ENCODE data around the gene PYGL.
"Not testable (repeated sequence)": the region's sequence is repeated elsewhere in the genome, so short reads cannot be mapped to it uniquely, and the experiment has no call there.

PYGL gene

DNA sequence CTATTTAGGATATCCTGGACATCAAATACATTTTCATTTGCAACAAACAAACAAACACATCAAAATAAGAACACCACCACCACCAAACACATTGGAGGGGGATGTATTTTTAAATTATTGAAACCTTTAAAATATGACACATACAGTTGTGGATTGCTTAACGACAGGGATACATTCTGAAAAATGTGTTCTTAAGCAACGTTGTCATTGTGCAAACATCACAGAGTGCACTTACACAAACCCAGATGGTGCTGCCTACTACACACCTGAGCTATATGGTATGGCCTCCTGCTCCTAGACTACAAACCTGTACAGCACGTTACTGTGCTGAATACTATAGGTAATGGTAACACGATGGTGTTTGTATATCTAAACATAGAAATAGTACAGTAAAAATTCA, 19.4 kb downstream of the PYGL start:
- no peak for DNase-seq

DNA sequence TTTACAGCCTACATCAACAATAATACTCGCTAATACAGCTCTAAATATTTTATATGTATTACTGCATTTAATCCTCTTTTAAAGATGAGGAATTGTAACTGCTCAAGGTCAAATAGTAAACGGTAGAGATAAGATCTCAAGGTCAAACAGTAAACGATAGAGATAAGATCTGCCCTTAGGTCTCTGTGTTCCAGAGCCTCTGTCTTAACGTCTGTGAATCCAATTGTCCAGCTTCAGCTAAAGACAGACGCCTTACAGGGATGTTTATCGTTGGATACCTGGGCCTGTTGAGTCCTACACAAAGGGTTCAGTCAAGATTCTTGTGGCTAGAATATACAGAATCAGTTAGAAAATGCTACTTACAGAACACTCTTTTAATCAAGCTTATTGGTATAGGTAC, 20.0 kb downstream of the PYGL start:
- no peak for DNase-seq

DNA sequence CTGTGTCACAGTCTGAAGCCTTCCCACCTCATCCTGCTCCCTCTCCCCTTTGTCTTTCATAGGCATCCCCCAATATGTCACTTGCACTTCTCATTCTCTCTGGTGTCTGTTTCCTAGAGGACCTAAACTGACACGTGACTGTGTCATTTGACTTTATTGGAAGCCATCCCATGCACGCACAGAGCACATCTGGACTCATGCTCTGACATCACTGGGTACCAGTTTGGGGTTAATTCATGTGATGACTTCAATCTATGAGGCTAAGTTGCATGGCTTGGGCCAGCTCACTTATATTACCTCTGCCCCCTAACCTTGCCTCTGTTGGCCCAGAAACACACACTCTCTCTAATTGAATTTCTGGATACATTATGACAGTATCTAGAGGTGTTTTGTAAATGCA, 21.5 kb downstream of the PYGL start:
- DNase-seq: no peak

DNA sequence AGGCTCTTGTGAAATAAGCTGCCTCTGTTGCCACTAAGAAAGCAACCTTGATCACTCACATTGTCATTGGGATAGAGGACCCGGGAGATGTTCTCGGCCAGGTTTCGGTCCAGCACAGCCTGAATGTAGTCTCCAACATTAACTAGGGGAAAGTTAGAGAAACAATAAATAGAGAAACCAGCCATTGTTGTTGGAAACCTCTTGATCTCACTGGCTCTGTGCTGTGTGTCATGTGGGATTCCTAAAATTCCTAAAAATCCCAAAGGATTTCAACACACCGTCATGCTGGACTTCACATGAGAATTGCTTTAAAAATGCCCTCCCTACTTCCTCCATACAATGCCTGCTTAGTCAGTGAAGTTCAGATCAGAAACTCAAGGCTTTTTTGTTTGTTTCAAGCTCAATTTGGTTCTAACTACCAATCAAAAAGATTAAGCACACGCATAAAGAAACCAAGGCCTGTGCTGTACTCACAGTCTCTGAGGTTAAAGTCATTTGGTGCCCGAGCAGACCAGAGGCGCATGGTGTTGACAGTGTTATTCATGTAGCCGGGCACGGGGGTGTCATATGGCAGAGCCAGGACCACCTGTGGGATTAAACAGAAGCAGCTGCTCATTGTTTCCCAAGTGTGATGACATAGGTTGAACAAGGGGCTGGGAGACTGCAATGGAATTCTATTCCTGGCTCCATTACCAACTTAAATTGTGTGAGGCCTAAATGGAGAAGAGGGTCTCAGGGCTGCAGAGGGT, 23.6 kb downstream of the PYGL start:
- DNase-seq: no peak

DNA sequence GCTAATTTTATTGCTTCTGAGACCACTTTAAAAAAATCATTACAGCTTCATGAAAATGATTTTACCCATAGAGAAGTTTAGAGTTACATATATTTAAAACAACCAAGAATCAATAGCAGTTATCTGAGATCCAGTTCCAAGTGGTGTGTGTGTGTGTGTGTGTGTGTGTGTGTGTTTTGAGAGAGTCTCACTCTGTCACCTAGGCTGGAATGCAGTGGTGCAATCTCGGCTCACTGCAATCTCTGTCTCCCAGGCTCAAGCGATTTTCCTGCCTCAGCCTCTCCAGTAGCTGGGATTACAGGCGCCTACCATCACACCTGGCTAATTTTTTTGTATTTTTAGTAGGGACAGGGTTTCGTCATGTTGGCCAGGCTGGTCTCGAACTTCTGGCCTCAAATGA, 24.8 kb downstream of the PYGL start:
- not testable (repeated sequence) for DNase-seq

DNA sequence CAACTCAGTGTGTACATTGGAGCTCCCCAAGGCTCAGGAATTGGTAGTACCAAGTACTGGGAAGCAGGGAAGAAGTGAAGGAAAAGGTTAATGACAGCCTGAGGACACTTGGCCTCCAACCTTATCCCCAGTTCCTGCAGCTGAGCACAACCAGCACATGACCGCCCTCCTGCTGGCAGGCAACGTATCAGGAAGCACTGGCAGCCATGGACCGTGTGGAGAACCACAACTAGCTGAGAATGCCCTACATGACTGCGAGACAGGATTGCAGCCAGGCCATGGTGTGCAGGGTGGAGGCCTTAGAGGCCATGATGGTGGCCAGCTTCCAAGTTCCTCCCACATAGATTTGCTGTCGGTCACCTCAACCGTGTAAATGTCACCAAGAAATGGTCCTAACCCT, 26.8 kb downstream of the PYGL start:
- no peak for DNase-seq

DNA sequence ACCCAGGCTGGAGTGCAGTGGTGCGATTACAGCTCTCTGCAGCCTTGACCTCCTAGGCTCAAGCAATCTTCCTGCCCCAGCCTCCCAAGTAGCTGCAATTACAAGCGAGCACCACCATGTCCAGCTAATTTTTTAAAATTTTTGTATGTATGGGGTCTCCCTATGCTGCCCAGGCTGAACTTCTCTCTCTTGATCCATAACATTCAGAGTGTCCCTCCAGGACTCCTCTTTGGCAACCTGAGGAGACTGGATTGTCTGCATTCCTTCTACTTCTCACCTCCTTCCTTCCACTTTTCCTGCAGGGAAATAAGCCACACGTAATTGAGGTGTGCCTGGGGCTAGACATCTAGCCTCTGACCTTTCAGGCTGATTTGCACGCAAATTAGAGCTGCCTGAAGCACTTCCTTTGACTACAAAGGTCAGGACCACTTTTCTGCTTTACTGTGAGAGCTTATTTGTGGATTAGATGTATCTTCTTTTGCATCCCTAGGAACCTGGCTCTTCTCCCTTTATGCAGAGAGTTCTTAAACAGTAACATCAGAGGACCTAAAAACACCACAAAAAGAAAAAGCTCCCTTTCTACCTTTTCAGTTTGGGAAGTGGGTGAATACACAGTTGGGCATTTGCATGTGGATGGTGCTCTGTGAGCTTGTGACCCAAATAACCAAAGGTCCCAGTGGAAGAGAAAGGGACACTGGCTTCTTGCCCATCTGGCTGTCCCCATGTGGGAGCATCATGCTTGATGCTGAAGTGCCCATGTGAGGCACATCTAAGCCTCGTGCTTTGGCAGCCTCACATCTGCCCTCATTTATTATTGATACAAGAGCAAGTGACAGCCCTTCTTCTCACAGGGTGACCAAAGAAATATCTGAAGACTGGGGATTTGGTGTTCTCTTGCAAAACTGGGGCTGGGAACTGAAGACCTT, 33.5 kb downstream of the PYGL start:
- DNase-seq: no peak

DNA sequence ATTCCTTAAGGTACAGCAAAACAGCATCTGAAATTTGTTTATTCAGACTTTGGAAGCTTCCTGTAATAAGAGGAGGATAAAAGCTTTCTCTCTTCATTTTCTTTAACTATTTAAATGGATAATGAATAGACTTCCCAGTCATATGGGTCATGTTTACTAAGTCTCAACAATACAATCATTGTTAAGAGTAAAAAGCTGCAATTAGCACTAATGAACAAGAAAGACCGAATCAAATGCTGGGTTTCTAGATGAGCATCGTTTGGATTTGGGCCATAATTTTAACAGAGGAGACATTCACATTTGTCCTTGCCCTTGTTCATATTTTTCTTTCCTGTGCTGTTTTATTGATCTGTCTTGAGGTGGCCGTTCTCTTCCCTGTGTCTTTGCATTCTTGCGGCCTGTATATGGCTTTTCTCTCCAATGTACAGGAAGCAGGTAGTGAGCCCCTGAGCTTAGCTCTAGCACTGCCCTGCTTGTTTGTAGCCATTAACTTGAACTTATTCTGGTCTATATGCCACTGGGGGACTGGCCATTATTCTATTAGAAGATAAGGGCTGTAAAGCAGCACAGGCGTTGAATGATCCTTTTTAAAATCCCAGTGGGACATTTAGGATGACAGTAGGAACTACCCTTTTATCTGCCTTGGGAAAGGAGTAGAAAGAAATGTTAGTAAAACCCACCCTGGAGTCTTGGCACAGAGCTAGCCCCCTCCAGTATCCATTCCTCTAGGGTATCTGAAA, 37.8 kb downstream of the PYGL start:
- DNase-seq: no peak

DNA sequence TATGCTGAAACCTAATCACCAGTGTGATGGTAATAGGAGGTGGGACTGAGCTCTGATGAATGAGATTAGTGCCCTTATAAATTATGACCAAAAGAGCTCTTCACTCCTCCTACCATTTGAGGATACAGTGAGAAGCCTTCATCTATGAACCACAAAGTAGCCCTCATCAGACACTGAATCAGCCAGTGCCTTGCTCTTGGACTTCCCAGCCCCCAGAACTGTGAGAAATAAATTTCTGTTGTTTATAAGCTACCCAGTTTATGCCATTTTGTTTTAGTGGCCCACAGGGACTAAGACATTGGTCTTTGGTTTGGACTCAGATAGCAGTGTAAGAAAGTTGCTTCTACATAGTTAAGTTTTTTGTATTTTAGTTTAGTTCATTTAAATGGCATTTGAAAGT, 39.6 kb downstream of the PYGL start:
- no peak for DNase-seq

DNA sequence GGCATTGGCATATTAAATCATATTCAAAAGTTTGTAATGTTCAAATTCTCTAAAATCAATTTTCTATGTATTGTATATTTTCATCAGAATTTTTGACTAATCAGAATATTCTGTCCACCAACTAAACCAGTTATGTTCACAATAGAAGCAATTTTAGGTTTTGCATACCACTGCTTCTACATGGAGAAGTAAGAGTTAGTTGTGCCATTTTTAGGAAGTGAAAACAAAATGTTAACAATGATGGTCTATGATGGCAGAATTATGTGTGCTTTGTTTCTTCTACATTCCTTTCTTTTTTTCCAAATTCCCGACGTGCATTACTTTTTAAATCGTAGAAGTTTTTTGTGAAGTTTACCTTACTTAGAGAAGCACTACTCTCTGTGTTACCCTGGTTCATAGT, 42.9 kb downstream of the PYGL start:
- no peak for DNase-seq

DNA sequence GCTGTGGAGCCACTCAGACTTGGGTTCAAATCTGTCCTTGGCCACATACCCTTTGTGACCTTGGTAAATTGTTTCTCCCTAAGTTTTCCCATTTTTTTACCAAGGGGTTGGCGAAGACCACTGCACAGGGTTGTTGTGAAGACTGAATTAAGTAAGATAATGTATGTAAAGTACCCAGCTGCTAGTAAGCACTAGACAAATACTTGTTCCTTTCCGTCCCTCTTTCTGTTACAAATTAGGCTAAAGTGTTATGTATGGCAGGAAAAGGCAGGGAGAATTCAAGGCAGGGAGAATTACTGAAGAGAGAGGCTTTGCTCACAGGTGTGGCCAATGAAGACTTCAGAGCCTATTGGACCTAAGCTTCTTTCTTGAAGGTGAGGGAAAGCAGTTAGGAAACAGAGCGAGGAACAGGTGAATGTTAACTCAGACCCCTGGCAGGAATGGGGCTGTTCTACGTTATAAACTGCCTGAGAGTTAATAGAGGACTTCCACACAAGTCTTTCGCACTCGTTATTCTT, 46.6 kb downstream of the PYGL start:
- no peak for DNase-seq

DNA sequence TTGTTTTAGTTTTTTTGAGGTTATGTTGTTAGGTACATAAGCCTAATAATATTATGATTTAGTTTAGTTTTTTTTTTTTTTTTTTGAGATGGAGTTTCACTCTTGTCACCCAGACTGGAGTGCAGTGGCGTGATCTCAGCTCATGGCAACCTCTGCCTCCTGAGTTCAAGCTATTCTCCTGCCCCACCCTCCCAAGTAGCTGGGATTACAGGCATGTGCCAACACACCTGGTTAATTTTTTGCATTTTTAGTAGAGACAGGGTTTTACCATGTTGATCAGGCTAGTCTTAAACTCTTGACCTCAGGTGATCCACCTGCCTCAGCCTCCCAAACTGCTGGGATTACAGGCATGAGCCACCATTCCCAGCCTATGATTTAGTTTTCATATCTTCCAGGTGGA, 47.3 kb downstream of the PYGL start:
- DNase-seq: not testable (repeated sequence)

DNA sequence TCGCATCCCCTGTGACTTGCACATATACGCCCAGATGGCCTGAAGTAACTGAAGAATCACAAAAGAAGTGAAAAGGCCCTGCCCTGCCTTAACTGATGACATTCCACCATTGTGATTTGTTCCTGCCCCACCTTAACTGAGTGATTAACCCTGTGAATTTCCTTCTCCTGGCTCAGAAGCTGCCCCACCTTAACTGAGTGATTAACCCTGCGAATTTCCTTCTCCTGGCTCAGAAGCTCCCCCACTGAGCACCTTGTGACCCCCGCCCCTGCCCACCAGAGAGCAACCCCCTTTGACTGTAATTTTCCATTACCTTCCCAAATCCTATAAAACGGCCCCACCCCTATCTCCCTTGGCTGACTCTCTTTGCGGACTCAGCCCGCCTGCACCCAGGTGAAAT, 47.9 kb downstream of the PYGL start:
- DNase-seq: not testable (repeated sequence)

DNA sequence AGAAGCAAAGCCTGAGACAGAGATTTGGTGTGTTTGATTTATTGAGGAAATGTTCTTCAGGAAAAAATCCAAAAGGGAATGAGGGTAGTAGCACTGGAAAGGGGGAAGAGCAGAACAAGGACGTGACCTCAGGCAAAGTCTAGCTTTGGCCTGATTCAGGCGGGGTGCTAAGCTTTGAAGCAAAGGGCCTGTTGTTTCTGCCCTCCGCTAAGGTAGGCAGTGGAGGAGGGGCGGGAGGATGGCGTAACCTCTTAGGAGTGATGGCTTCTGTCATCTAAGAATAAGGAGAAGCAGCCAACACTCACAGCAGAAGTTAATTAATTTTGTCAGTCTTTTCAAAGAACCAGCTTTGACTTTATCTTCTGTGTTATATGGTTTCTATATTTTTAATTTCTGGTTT, 52.0 kb downstream of the PYGL start:
- DNase-seq: no peak

DNA sequence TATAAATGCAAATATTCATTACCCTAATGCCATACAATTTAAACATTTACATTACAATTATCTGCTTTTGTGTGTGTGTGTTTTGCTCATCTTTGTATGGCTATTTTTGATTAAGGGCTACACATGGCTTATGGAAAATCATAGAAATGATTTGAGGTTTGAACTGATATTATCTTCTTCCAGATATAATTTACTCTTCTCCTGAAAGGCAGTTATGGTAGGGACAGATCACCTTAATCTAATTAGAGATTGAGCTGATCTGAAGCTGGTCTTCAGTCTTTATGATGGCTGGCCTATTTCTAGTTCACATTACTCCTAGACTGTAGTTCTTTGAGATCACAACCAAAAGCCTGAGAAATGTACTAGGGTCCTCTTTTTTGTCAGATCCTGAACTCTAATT, 56.8 kb downstream of the PYGL start:
- no peak for DNase-seq

DNA sequence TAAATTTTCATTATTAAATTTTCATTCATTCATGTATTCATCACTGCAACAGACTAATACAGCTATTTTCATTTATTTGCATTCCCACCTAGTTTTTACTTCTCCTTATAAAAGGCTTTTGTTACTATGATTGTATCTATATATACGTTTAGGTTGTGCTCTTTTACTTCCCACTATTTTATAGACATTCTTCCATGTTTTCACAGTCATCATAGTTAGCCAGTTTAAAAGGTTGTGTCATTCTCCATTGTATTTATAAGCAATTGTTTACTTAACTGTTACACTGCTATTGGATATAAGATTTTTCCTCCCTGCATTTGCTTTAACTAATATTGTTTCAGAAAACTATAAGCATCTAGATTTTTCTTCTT, 60.5 kb downstream of the PYGL start:
- no peak for DNase-seq

DNA sequence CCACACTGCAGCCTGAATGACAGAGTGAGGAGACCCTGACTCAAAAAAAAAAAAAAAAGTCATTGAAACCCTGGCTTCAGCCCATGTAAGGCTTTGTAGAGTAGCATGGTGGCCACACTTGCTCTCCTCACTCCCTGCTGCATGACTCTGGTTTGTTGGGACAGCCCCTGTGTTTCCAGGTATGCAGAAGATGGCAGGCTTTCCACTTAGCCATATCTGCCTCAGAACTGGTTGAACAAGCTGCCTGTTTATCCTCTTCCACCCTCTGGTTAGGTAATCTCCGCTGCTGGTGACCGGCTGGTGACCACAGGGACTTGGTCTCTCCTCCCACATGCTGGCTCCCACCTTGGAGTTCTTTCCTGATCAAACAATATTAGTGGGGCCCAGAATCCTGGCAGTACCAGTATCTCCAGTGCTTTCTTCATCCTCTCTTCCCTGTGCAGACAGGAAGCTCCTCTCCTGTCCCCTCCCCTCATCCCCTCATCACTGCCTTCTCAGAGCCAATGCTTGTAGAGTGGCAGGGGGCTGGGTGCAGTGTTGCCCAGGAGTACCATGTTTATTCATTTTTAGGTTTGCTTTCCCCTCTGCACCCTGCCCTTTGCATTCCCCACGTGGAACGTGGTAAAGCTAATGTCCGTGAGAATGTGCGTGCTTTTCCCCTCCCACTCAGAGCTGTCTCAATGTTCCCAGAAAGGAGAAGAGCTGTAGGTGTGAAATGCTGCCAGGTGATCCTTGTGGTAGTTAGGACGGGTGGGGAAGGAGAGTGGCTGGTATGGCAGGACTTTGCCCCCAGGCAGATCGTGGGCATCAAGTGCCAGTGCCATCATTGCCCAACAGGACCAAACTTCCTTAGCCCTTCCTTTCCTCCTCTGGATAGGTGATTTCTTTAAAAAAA, 61.1 kb downstream of the PYGL start:
- no peak for DNase-seq

DNA sequence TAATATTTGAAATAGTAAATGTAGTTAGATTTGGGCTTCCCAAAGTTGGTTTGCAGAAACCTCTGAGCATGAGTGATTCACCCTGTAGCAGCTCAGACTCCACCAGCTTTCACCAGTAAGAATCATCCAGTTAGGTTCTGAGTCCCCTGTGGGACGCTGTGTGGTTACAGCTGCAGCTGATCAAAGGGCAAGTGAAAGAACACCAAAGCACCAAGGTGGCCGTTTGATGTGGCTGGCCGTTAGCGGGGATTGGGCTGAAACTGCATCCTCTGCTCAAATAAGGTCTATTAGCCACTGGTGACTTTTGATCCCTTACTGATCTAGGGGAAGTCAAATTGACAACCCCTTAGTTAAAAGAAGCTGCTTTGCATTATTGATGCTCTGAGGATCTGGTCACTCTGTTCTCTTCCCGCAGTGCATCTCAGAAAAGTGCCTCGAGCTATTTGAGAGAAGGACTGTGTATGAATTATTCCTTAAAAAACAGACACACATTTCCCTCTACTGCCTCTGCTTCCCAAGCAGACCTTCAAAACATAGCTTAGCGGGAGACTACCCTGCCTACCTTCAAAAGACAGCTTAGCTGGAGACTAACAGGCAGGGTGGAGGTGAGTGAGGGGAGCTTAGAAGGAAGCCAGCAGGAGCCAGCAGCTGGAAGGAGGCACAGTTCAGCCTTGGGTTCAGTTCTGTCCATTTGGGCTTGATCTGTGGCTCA, 68.8 kb downstream of the PYGL start:
- DNase-seq: no peak

DNA sequence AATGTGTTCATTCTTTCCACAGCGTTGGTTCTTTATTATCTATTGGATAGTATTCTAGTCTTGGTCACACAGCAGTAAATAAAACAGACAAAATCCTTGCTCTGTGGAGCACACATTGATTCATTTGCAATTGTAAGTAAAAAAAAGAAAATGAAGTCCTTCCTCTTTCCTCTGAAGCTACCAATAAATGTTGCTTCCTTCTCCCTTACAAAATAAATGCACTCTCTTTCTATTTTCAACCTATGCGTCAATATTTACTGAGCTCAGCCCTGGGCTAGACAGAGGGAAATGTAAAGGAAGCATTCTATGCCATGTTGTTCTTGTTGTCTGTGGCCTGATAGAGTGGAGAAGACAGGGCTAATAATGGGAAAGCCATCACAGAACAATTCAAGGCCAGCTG, 69.5 kb downstream of the PYGL start:
- DNase-seq: no peak

DNA sequence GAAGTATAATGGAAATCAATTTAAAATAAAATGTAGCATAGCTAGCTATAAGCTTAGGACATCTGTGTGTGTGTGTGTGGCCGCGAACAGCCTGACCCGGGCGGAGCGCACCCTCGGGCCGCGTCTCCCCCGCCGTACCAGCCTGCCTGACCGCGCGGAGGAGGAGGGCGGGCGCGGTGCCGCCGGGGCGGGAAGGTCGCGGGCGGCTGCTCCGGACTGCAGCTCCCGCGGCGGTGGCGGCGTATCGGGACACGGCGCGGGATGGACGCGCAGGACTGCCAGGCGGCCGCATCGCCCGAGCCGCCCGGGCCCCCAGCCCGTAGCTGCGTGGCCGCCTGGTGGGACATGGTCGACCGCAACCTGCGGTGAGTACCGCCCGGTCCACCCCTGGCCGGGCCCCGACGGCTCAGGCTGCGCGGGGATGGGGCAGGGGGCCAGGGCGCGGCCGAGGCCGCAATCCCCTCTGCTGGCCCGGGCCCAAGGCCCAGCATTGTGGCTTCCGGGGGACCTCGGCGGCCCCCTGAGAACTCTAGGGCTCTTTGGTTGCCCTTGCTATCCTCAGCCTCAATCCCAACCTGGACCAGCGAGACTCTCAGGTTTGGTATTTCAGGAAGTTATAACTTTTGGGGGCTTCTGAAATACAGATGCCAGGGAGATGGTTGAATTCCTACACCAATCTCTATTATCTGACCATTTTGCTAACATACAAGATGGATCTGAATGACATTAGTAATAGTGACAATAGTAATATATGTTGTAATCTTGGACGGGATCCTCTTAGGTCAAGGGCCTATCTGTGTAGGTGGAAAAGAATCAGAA, 72.2 kb downstream of the PYGL start, which contains the start of gene ABHD12B:
Gene ABHD12B, plus strand, starts transcription at position 140 of the 819 bp plus-strand sequence. Its CDS starts 122 bp downstream, at position 262.
- no peak for DNase-seq

DNA sequence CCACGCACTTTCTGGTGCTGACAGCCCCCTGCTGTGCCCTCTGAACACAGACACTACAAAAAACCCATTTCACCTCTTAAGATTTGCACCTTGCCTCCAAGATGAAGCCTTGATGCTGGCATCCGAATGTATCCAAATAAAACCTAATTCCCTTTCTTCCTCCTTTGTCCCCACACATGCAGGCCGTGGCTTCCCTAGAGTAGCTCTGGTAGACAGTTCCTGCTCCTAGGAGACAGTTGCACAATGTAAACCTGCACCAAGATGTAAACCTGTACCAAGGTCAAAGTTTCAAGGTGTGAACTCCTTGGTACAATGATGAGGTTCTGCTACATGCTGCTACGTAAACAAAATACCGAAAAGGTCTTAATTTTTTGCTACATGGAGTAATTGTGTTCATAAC, 73.1 kb downstream of the PYGL start:
- no peak for DNase-seq

Measured in DMS 273 treated with DMSO at 0.1 percent for 48 hours (cell line).